Stimulated activated CD8-positive, alpha-beta memory T cell treated with anti-CD3 and anti-CD28 coated beads, Interleukin-4, amount 100 ng/mL, for 4 hours (primary cell): ENCODE results near the gene SH3TC1.

Experiments used
- DNase-seq, 2 donors: peaks; one replicate each; pipeline ENCODE4 v3.0.0-alpha.2; 2020; ENCODE audit warnings: low read depth in 2 of 2, low spot score in 1 of 2

SH3TC1 gene

GRCh38 chr4:8163436-8164193, 35.5 kb upstream of the SH3TC1 start:
- no peak for DNase-seq

GRCh38 chr4:8164194-8164565, 34.9 kb upstream of the SH3TC1 start:
- no peak for DNase-seq

- no peak for DNase-seq
Measured at GRCh38 chr4:8164687-8165086, 34.4 kb upstream of the SH3TC1 start.

DNA sequence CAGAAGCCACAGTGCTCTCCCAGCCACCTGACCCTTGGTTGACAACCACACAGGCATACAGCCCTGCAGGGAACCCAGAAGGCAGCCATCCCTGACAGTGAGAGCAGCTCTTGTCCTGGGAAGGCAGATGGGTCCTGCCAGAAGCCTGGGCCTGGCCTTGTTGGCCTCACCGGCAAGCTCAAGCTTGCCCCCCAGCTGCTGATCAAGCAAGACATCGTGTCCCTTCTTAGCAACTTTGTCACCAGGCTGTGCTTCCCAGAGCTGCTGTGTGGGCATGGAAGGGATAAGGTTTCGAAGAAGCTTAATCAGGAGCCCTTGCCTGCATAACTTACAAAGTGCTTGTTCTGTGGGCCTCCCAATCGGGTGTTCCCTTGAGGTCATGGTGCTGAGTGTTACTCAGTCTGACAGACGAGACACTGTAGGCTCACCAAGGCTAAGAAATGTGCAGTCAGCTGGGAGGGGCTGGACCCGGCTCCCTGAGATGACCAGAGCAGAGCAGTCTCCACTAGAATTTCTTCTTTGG, 33.7 kb upstream of the SH3TC1 start:
- DNase-seq: no peak

GRCh38 chr4:8167291-8167690, 31.8 kb upstream of the SH3TC1 start:
- no peak for DNase-seq

- DNase-seq: no peak
Measured at GRCh38 chr4:8167815-8168214, 31.3 kb upstream of the SH3TC1 start.

DNA sequence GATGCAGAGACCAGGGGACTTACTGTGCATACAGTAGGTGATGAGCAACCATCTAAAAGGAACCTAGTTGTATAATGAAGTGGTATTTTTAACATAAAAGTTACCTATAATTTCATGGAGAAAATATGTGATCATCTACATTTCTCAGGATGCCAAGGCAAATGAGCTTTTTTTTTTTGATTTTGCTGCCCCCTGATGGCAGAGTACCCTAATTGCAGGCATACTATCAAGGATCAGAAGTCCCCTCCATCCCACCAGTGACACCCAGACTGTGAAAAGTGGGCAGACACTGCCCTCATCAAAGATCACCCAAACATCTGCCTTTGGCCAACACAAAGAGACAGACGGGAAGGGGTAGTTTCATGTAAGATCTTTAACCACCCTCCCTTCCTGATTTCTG, 30.9 kb upstream of the SH3TC1 start:
- DNase-seq: no peak

DNA sequence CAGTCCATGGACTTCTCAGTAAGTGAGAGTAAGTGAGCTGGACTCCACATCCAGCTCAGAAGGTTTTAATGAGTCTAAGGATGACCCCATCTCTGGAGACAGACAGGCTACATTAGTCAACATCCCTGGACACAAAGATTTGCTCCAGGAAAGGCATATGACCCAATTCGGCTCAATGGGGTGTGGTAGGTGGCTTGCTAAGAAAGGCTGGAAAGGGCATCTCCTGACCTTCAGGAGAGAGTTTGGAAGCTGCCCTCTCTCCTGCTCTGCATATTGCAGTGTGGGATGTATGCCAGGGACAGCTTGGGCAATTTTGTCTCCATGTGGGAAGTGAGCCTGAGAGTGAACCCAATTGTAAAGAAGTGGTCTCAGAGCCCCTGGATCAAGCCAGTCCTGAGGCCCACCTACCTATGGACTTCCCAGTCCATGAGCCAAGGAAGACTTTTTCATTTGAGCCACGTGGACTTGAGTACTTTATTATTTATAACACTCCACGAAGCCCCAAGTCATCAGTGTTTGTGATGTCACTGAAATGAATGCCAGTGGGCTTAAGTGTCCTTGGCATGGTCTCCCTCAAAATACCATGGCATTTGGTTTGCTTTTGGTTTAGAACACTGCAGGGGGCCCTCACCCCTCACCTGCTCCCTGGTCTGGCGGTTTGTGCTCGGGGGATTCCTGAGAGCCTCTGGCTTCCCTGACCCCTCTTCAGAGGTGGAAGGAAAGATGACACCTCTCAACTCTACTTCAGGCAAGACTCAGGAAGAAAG, 30.1 kb upstream of the SH3TC1 start:
- DNase-seq: no peak

- no peak for DNase-seq
Measured at GRCh38 chr4:8169763-8170162, 29.3 kb upstream of the SH3TC1 start.

DNA sequence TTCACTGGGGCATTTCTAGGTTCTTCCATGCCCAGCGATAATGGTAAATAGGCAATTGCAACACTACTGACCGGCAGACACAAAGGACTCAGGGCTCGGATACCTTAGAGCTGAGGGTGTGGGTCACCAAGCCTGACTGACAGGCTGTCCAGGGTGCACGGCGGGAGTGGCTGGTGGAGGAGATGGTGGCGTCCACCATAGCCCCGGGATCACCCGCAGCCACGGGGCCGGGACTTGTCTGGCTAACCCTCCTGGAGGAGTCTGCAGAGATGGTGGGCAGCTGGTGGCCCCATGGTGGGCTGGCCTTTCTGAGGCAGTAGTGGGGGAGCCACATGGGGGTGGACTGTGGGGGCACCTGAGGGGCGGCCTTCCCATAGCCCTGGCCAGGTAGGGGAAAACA, 28.7 kb upstream of the SH3TC1 start:
- no peak for DNase-seq

DNA sequence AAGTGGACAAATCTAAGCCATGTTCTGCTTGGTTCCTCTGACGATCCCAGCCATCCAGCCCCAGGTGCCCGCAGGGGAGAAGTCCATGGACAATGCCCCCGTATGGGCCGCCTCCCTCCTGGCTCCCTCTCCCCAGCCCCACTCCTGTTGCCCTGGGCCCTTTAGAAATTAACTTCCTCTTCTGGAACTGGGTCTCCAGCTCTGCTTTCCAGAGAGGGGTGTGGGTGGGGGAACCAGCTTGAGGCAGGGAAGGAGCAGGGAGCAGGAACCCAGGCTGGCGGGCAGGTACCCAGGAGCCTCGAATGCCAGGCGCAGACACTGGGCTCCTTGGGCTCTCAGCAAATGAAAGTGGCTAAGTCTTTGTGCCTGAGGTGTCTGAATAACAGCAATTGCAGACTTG, 27.8 kb upstream of the SH3TC1 start:
- DNase-seq: no peak

- no peak for DNase-seq
Measured at GRCh38 chr4:8171984-8172924, 26.8 kb upstream of the SH3TC1 start.

- no peak for DNase-seq
Measured at GRCh38 chr4:8173492-8174242, 25.4 kb upstream of the SH3TC1 start.

DNA sequence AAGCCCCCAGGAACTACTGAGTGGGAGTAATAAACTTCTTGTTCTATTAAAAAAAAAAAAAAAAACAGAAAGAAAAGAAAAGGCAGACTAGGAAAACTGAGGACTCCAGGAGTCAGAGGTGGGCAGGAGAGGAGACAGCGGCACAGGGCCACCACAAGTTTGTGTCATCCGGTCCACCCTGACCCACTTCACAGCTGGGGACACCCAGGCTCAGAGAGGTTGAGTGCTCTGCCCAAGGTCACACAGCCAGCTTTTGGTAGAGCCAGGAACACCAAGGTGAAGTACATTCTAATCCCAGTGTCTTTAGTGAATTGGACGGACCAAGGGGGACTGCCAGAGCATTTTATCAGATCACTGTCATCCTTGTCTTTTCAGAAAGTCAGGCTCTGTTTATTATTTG, 24.1 kb upstream of the SH3TC1 start:
- DNase-seq: no peak

DNA sequence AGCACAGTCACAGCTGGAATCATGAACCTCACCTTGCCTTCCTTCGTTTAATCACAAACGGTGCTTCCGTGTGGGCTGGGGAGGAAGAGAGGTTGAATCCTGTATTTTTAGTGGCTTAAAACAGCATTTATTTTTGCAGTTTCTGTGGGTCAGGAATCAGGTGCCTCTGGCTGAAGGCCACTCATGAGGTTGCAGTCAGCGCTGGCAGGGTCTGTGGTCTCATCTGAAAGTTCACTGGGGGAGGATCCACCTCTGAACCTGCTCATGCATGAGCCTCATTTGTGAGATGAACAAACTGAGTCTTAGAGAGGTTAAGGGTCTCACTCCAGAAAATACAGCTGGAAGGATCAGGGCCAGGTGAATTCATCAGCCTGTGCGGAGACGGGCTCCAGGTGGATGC, 23.4 kb upstream of the SH3TC1 start:
- DNase-seq: no peak

GRCh38 chr4:8176547-8177399, 22.3 kb upstream of the SH3TC1 start:
- DNase-seq: no peak

DNA sequence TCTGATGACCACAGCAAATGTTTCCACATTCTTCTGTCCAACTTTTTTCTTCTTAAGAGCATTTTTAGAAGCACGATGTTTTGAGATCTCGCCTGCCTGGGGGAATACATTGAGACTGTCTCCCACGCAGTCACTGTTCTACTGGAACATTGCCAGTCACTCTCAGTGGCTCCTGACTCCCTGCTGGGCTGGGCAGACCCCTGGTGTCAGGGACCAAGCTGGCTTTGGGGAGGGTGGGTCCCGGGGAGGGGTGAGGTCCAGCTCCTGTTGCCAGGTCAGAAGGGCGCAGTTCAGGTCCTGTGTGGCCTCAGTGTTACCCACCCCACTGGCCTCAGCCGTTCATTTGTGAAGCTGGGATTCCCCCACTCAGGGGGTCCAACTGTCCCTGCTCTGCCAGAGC, 21.5 kb upstream of the SH3TC1 start:
- no peak for DNase-seq

GRCh38 chr4:8177956-8178355, 21.1 kb upstream of the SH3TC1 start:
- no peak for DNase-seq

DNA sequence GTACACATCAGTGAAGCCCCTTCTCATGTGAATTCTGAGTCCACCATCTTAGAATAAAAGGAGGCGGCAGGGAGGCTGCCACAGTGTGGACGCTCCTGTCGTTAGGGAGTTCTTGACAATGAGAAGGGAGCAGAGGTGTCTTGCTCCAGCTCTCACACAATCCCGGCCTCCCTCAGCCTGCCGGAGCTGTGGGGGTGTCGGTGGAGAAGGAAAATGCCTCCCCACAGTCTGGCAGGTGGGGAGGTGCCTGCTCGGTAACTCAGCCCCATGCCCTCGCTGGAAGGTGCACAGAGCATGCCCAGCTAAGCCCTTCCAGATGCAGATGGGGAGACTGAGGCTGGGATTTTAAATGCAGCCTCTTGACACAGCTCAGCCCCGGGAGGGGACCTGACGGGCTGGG, 20.0 kb upstream of the SH3TC1 start:
- DNase-seq: no peak

GRCh38 chr4:8179771-8180170, 19.3 kb upstream of the SH3TC1 start:
- DNase-seq: no peak
